NCI-H1092 (cell line): ENCODE measurements around the gene ZNF462.
"Not testable (repeated sequence)": the region's sequence is repeated elsewhere in the genome, so short reads cannot be mapped to it uniquely, and the experiment has no call there.

Experiments used
- DNase-seq: peaks from one replicate; lab custom pipeline; 2025; lab: John Stamatoyannopoulos, UW

The ZNF462 gene

GRCh38 chr9:106962122-106962521 is 99.2 kb downstream of the ZNF462 start:
- DNase-seq: no peak

GRCh38 chr9:106962615-106963363 is 99.8 kb downstream of the ZNF462 start:
- DNase-seq: no peak

- no peak for DNase-seq
Measured at GRCh38 chr9:106963684-106964083, 100.7 kb downstream of the ZNF462 start.

- no peak for DNase-seq
Measured at GRCh38 chr9:106964329-106964728, 101.4 kb downstream of the ZNF462 start.

- no peak for DNase-seq
Measured at GRCh38 chr9:106964822-106965525, 102.0 kb downstream of the ZNF462 start.

GRCh38 chr9:106966481-106966880 is 103.5 kb downstream of the ZNF462 start:
- no peak for DNase-seq

- DNase-seq: no peak
Measured at GRCh38 chr9:106969696-106970095, 106.7 kb downstream of the ZNF462 start.

DNA sequence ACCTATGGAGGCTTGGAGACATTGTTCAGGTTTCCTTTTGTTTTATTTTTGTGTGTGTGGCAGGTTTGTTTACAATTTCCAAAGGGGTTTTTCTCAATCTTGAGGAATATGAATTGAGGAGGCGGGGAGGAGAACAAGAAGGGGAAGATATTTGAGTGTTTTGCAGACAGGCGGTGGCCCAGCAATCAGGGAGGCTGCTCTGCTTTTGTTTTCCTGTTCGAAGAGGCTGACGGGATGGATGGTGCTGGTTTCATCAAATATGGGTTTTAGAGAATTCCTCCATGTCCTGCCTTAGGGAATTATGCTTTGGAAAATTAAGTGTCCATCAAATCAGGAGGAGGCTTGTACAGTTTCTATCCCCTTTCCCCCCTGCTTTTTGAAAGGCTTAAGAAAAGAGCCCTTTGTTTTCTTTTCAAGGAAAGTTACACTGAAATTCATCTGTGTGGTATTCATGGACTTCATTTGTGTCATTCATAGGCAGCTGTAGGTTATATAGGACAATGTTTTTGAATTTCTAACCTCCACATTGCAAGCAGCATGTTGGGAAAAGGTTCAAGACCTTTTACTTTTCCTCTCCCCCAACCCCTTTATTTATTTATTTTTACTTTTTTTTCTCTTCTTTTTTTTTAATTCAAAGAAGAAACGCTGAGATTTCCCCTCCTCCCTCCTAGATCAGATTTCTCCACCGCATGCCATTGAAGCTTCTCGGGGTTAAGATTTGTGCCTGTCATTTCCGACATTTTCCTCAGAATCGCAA is 107.4 kb downstream of the ZNF462 start:
- DNase-seq: no peak

GRCh38 chr9:106970976-106971457 is 108.1 kb downstream of the ZNF462 start:
- DNase-seq: no peak

DNA sequence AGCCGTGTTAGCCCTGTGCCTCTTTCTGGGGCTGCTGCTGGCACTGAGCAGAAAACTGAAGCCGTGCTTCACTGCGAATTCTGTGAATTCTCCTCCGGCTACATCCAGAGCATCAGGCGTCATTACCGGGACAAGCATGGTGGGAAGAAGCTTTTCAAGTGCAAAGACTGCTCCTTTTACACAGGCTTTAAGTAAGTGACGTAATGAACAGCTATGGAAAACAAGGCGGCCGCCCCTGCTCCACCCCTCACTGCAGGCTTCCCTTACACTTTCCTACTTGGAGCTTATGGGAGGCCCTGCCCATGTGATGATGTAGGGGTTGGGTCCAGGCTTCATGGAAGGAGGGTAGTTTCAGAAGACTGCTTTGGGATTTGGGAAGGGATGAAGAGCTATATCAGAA is 109.1 kb downstream of the ZNF462 start:
- DNase-seq: no peak

GRCh38 chr9:106974341-106974740 is 111.4 kb downstream of the ZNF462 start:
- no peak for DNase-seq

- no peak for DNase-seq
Measured at GRCh38 chr9:106976772-106977171, 113.8 kb downstream of the ZNF462 start.

- no peak for DNase-seq
Measured at GRCh38 chr9:106980551-106981101, 117.7 kb downstream of the ZNF462 start.

GRCh38 chr9:106981396-106982287 is 118.7 kb downstream of the ZNF462 start:
- no peak for DNase-seq

DNA sequence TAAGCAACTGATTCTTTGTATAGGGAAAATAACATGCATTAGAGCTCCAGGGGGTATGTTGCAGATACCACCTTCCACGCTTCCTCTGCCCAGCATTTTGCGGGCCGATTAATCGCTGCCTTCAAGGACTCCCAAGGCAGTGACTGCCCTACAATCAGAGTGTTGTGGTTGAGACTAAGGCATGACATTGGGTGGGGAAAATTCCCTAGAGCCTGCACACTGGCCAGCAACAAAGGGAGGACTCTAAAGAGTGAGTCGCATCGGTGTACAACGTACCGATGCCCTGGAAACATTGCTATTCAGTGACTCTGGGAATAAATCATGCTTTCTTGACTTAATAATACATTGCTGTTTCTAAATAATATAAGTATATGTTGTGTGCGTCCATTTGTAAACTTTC is 119.7 kb downstream of the ZNF462 start:
- no peak for DNase-seq

- no peak for DNase-seq
Measured at GRCh38 chr9:106983346-106983745, 120.4 kb downstream of the ZNF462 start.

DNA sequence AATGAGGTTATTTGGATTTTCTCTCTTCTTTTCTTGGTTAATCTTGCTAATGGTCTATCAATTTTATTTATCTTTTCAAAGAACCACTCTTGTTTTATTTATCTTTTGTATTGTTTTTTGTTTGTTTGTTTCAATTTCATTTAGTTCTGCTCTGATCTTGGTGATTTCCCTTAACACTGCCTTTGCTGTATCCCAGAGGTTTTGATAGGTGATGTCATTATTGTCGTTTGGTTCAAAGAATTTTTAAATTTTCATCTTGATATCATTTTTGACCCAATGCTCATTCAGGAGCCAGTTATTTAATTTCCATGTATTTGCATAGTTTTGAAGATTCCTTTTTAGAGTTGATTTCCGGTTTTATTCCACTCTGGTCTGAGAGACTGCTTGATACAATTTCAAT is 126.9 kb downstream of the ZNF462 start:
- DNase-seq: not testable (repeated sequence)

DNA sequence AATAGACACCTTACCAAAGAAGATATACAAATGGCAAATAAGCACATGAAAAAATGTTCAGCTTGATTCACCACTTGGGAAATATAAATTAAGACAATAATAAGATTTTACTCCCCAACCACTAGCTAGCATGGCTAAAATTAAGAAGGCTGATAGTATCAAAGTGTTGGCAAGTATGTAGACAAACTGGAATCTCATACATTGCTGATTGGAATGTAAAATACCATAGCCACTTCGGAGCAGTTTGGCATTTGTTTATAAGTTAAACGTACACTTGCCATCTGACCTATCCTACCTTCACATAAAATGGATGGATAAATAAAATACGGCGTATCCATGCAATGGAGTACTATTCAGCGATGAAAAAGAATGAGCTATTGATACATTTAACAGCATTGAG is 129.2 kb downstream of the ZNF462 start:
- DNase-seq: no peak

- DNase-seq: no peak
Measured at GRCh38 chr9:106993603-106994002, 130.6 kb downstream of the ZNF462 start.

DNA sequence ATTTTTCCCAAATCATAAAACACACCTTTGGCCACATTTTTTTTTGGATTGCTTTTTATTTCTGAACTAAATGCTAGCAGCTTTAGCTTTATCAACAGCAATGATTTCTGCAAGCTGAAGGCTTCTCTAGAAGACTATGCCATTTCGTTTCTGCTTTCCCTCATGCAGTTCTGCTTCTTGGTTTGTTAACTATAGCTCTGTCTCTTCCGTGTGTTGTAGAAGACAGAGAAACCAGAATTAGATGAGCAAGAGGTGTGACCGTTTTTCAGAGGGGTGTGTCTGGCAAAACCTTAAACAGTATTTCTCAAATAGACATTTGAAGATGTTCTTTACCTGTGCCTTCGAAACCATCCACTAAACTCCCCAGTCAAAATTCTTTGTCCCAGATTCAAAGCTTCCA is 131.5 kb downstream of the ZNF462 start:
- DNase-seq: no peak

DNA sequence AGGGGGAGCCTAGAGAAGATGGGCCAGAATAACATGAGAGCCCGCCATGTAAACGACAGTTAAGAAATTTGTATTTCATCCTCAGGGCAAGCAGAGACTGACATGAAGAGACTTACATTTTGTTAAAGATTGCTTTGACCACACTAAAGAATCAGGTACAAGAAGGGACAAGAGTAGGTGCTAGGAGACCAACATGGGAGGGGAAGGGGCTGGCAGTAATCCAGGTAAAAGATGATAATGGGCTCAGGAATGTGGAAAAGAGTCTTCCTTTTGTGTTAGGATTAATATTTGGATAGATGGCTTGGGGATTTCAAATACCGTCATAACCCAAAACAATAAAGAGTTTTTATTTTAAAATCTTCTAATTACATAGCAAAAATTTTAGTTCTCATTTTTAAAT is 137.3 kb downstream of the ZNF462 start:
- DNase-seq: no peak
